Transverse colon (tissue), 4 donors: ENCODE results near the gene RELN. TPM values are rescaled to one million over a fixed set of nuclear protein-coding genes. Genes with fewer than 3 reads are reported as not detected.

Source experiments
- DNase-seq: peaks from one replicate; pipeline ENCODE4 v3.0.0-alpha.2; 2019
- H3K27ac ChIP-seq, 4 donors: fragments of 200-600 bp; sonication (generic); 2 replicates each; pipeline ENCODE4 v1.5.1; 2016 to 2018; ENCODE audit warnings: inconsistent platforms in 4 of 4
- H3K27me3 ChIP-seq: fragments of 200-600 bp; sonication (generic); 2 replicates; pipeline ENCODE4 v1.5.1; 2017; ENCODE audit warnings: inconsistent platforms
- H3K36me3 ChIP-seq, 4 donors: fragments of 200-600 bp; sonication (generic); 2 replicates each; pipeline ENCODE4 v1.5.1; 2017 to 2019; ENCODE audit warnings: inconsistent platforms in 4 of 4
- H3K4me1 ChIP-seq, 4 donors: fragments of 200-600 bp; sonication (generic); 2 replicates each; pipeline ENCODE4 v1.5.1; 2017 to 2020; ENCODE audit warnings: inconsistent platforms in 4 of 4
- H3K4me3 ChIP-seq, 4 donors: fragments of 200-600 bp; sonication (generic); 1 replicate in 1 of 4; 2 replicates in 3 of 4; pipeline versions ENCODE4 v1.5.1 to v1.6.1; 2017 to 2019; ENCODE audit warnings: inconsistent platforms in 4 of 4
- H3K9me3 ChIP-seq, 2 donors: fragments of 200-600 bp; sonication (generic); 2 replicates each; pipeline ENCODE4 v1.5.1; 2017 to 2019; ENCODE audit warnings: inconsistent platforms in 2 of 2
- EP300 ChIP-seq: sonication (generic); formaldehyde crosslinking; IDR thresholded peaks from one replicate; pipeline ENCODE4 v1.6.1; 2017; ENCODE audit warnings: antibody characterized with exemption, low read depth
- POLR2A ChIP-seq: fragments of 450-650 bp; IDR thresholded peaks from one replicate; pipeline ENCODE4 v1.6.1; 2016; ENCODE audit warnings: antibody characterized with exemption, mild to moderate bottlenecking, moderate library complexity
- POLR2AphosphoS5 ChIP-seq, 3 donors: sonication (generic); formaldehyde crosslinking; IDR thresholded peaks; one replicate each; pipeline ENCODE4 v1.6.1; 2016; ENCODE audit warnings: antibody characterized with exemption in 3 of 3
- WGBS, 2 donors: methylation state at CpG; one replicate each; pipeline ENCODE4 v1.1.5; 2018; ENCODE audit warnings: low coverage in 1 of 2; 5-methylcytosine and 5-hydroxymethylcytosine counted together
- in situ Hi-C, 4 donors: fragments of 200-750 bp; cut with MboI; loops; one replicate each; pipeline versions ENCODE4 v1.15.0 to v1.15.1; 2017; ENCODE audit warnings: low sequenced_read_pairs in 3 of 4, low pct_ligation_motif_present in 1 of 4, low pct_unique_long_range_greater_than_20kb in 1 of 4
- intact Hi-C: fragments of 100-400 bp; cut with DNase I; formaldehyde crosslinking; loops from one replicate; pipeline ENCODE4 v1.15.1; 2023; ENCODE audit warnings: low total_unique reads
- total RNA-seq, 4 donors: library from RNA; depleted of rRNA; stranded (reverse); fragments of >200 nt; gene quantifications; one replicate each; pipeline ENCODE4 v1.1.0, GENCODE V29; 2016
- TF ChIP-seq, protein P1 (sequence below), 5 experiments: fragments of 200-600 bp in 3 of 5; fragments of 450-650 bp in 2 of 5; sonication (generic) in 3 of 5; IDR thresholded peaks; 1 replicate in 2 of 5; 2 replicates in 3 of 5; pipeline ENCODE4 v1.5.1; 2016 to 2017; ENCODE audit warnings: antibody characterized with exemption in 5 of 5, inconsistent platforms in 3 of 5, mild to moderate bottlenecking in 2 of 5, moderate library complexity in 1 of 5

The RELN gene
- total RNA-seq, 4 donors from 2014 or later, result 1.00 to 2.7 (median 1.5) TPM; not detected in 1

DNA sequence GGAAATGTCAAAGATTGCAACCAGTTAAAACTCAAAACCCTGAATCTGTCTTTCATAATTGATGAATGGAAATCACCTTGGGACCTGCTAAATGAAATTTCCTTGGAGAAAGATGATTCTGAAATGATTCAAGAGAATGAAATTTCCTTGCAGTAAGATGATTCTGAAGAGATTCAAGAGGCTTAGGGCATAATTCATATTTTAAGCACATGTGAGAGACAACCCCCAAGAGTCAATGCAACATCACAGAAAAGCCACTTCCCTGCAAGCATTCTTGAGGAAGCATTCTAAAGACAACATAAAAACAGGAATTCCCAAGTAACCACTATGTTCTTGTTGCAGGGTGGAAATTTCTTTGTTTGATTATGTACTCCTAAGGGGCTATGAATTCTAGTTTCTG lies 113.7 kb downstream of the RELN start:
- H3K27ac ChIP-seq, result no peak overlapping the region
- TF ChIP-seq POLR2A (no peak), POLR2AphosphoS5 (IDR thresholded peaks at IDR 0.05) (no peak), EP300 (no peak)
- TF ChIP-seq, protein P1, sequence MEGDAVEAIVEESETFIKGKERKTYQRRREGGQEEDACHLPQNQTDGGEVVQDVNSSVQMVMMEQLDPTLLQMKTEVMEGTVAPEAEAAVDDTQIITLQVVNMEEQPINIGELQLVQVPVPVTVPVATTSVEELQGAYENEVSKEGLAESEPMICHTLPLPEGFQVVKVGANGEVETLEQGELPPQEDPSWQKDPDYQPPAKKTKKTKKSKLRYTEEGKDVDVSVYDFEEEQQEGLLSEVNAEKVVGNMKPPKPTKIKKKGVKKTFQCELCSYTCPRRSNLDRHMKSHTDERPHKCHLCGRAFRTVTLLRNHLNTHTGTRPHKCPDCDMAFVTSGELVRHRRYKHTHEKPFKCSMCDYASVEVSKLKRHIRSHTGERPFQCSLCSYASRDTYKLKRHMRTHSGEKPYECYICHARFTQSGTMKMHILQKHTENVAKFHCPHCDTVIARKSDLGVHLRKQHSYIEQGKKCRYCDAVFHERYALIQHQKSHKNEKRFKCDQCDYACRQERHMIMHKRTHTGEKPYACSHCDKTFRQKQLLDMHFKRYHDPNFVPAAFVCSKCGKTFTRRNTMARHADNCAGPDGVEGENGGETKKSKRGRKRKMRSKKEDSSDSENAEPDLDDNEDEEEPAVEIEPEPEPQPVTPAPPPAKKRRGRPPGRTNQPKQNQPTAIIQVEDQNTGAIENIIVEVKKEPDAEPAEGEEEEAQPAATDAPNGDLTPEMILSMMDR (IDR thresholded peaks at IDR 0.05), result no peak
- H3K4me3 ChIP-seq, result no peak overlapping the region
- H3K4me1 ChIP-seq, result no peaks in the 10 kb centered on the region
- H3K36me3 ChIP-seq, result no peaks in the 10 kb centered on the region
- no peaks in the 10 kb centered on the region for H3K27me3 ChIP-seq
- in situ Hi-C loops (no loop called here), intact Hi-C loops (no loop called here)
- H3K9me3 ChIP-seq, result no peaks in the 10 kb centered on the region
- DNase-seq, result no peak

DNA sequence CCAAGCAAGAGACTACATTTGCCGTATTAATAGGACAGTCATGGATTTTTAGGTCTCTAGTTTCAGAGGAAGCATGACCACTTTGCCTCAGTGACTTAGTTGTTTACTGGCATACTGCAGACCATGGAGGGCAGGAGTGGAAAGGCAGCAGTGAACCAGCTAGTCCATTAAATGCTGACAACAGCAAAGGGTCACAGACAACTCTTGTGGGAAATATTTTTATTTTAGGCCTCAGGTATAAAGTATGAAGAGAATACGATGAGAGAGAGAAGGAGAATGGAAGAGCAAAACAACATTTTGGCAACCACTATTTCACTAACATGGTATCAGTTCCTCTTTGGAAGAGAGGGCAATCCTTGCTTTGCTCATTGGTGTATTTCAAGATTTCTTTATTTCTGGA lies 118.0 kb downstream of the RELN start:
- Histone ChIP-seq H3K9me3 (no peaks in the 10 kb centered on the region), H3K4me3 (no peak overlapping the region), H3K27me3 (no peaks in the 10 kb centered on the region), H3K27ac (no peak overlapping the region), H3K4me1 (no peaks in the 10 kb centered on the region), H3K36me3 (no peaks in the 10 kb centered on the region)
- in situ Hi-C loops (no loop called here), intact Hi-C loops (no loop called here)
- DNase-seq, result no peak
- 67 to 85% methylated on average over 2 of the region's 2 CpGs for WGBS, 2 donors
- TF ChIP-seq, protein P1 (IDR thresholded peaks at IDR 0.05), result no peak
- TF ChIP-seq POLR2AphosphoS5 (IDR thresholded peaks at IDR 0.05), result no peak
- no peak for TF ChIP-seq POLR2A
- no peak for TF ChIP-seq EP300

DNA sequence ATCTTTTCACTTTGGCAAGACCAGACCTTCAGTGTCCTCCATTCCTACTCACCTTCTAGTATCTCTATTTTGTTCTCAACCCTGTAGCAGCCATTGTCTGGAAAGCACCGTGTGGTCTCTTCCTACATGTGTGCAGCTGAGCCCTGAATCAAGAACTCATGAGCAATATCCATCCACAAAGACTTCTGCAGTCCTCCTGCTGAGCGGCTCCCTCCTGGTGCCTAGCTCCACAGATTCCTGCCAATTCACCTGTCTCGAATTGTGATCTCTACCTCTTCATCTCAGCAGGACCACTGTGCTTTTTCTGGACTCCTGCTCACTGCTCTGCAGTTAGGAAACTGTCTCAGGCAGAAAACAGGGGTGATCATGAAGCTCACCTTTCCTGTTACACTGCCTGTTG lies 118.8 kb downstream of the RELN start:
- no peaks in the 10 kb centered on the region for H3K4me1 ChIP-seq
- H3K9me3 ChIP-seq, result no peaks in the 10 kb centered on the region
- no peaks in the 10 kb centered on the region for H3K27me3 ChIP-seq
- DNase-seq, result no peak
- WGBS, 2 donors, result 65% methylated on average over 3 of the region's 3 CpGs; no CpG with 5 or more reads in 1 of the 2 donors
- no peaks in the 10 kb centered on the region for H3K36me3 ChIP-seq
- H3K27ac ChIP-seq, result no peak overlapping the region
- intact Hi-C loops, result no loop called here
- no peak overlapping the region for H3K4me3 ChIP-seq
- TF ChIP-seq POLR2A (no peak), POLR2AphosphoS5 (IDR thresholded peaks at IDR 0.05) (no peak), EP300 (no peak)
- TF ChIP-seq, protein P1 (IDR thresholded peaks at IDR 0.05), result no peak
- in situ Hi-C loops, result no loop called here

DNA sequence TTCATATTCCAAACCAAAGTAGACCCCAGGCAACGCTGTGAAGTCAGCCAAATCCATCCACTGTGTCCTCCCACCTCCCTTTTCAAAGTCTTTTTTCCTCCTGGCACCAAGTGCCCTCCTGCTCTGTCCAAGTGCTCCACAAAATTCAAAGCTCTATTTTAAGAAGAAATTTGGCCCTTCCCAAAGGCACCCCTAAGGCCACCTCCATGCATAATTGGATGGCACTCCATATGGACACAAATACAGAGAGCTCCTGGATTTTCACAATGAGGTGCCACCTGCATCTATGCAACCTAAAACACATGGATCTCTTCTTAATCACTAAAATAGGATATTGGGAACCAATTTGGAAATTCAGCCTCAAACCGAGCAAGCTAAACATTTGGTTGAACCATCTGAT lies 121.6 kb downstream of the RELN start:
- in situ Hi-C loops (no loop called here), intact Hi-C loops (no loop called here)
- Histone ChIP-seq H3K4me3 (no peak overlapping the region), H3K4me1 (no peaks in the 10 kb centered on the region), H3K9me3 (no peaks in the 10 kb centered on the region), H3K27ac (no peak overlapping the region), H3K27me3 (no peaks in the 10 kb centered on the region), H3K36me3 (no peaks in the 10 kb centered on the region)
- TF ChIP-seq POLR2A, result no peak
- TF ChIP-seq, protein P1 (IDR thresholded peaks at IDR 0.05), result no peak
- TF ChIP-seq POLR2AphosphoS5 (IDR thresholded peaks at IDR 0.05), result no peak
- TF ChIP-seq EP300, result no peak
- WGBS, 2 donors, result 73 to 77% methylated on average over 2 of the region's 2 CpGs
- DNase-seq, result no peak
